Body of pancreas (tissue), 4 donors: ENCODE measurements around the gene EYA3. TPM values are rescaled to one million over a fixed set of nuclear protein-coding genes. Genes with fewer than 3 reads are reported as not detected.

ENCODE experiments used
- ATAC-seq: fragments of 150-250 bp; one replicate; pipeline ENCODE4 v1.9.1; 2016
- DNase-seq, 4 donors: peaks; one replicate each; pipeline ENCODE4 v3.0.0-alpha.2; 2019
- H3K27ac ChIP-seq, 4 donors: fragments of 200-600 bp; sonication (generic); 1 replicate in 3 of 4; 2 replicates in 1 of 4; pipeline versions ENCODE4 v1.5.1 to v1.6.1; 2016 to 2019; ENCODE audit warnings: mild to moderate bottlenecking in 1 of 4, mixed read lengths in 1 of 4, moderate library complexity in 1 of 4
- H3K27me3 ChIP-seq, 2 donors: fragments of 200-600 bp; sonication (generic); one replicate each; pipeline ENCODE4 v1.6.0; 2016; ENCODE audit warnings: mild to moderate bottlenecking in 1 of 2
- H3K36me3 ChIP-seq, 2 donors: fragments of 200-600 bp; sonication (generic); replicated peaks in 1 of 2; 2 replicates each; pipeline ENCODE4 v1.5.1; 2016; ENCODE audit warnings: low read depth in 2 of 2; ENCODE audit not compliant: insufficient read depth in 1 of 2
- H3K4me1 ChIP-seq: fragments of 200-600 bp; sonication (generic); one replicate; pipeline ENCODE4 v1.6.0; 2016
- H3K4me3 ChIP-seq, 2 donors: fragments of 200-600 bp; sonication (generic); 1 replicate in 1 of 2; 2 replicates in 1 of 2; pipeline ENCODE4 v1.5.1; 2016 to 2019
- H3K9me3 ChIP-seq, 3 donors: fragments of 200-600 bp; sonication (generic); 1 replicate in 2 of 3; 2 replicates in 1 of 3; pipeline ENCODE4 v1.5.1; 2016
- POLR2A ChIP-seq, 3 donors: fragments of 450-650 bp; IDR thresholded peaks; one replicate each; pipeline ENCODE4 v1.6.1; 2016; ENCODE audit warnings: antibody characterized with exemption in 3 of 3, mild to moderate bottlenecking in 2 of 3
- WGBS, 2 donors: methylation state at CpG; one replicate each; pipeline ENCODE4 v1.1.5; 2017; 5-methylcytosine and 5-hydroxymethylcytosine counted together
- intact Hi-C: fragments of 100-400 bp; cut with DNase I; formaldehyde crosslinking; loops from one replicate; pipeline ENCODE4 v1.15.1; 2023
- total RNA-seq, 2 donors: library from RNA; depleted of rRNA; stranded (reverse); fragments of >200 nt; gene quantifications; one replicate each; pipeline ENCODE4 v1.1.0, GENCODE V29; 2016
- TF ChIP-seq, protein P1 (sequence below), 7 experiments: fragments of 450-650 bp in 4 of 7; fragments of 200-600 bp in 3 of 7; sonication (generic) in 3 of 7; IDR thresholded peaks; one replicate each; pipeline ENCODE4 v1.5.1; 2016 to 2019; ENCODE audit warnings: antibody characterized with exemption in 7 of 7

Gene EYA3
- total RNA-seq, 2 donors from 2014 or later, result 7.8 to 15.5 TPM

DNA sequence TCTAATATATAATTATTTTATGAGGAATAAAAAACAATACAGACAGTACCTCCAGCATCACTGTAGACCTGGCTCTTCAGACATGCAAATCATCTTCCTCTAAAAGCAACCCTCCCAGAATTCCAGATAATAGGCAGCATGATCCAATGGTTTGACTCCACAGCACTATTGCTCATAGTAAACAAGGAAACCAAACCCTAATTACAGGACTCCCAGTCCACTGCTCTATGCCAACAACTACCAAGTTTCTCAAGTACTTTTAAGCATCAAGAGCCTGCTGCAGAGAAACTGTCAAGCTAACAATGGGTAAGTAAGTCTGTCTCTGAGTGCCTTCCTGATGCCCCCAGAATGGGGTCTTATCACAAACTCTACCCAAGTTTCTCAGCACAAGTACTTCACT lies 57.2 kb downstream of the EYA3 start:
- H3K27me3 ChIP-seq, result no peaks in the 10 kb centered on the region
- H3K9me3 ChIP-seq, result no peaks in the 10 kb centered on the region
- no peak overlapping the region for H3K4me3 ChIP-seq
- no peak overlapping the region for H3K27ac ChIP-seq
- ATAC-seq (no peak), DNase-seq (no peak)
- intact Hi-C loops, result no loop called here
- H3K4me1 ChIP-seq, result no peaks in the 10 kb centered on the region
- H3K36me3 ChIP-seq, result no peaks in the 10 kb centered on the region
- TF ChIP-seq, protein P1, sequence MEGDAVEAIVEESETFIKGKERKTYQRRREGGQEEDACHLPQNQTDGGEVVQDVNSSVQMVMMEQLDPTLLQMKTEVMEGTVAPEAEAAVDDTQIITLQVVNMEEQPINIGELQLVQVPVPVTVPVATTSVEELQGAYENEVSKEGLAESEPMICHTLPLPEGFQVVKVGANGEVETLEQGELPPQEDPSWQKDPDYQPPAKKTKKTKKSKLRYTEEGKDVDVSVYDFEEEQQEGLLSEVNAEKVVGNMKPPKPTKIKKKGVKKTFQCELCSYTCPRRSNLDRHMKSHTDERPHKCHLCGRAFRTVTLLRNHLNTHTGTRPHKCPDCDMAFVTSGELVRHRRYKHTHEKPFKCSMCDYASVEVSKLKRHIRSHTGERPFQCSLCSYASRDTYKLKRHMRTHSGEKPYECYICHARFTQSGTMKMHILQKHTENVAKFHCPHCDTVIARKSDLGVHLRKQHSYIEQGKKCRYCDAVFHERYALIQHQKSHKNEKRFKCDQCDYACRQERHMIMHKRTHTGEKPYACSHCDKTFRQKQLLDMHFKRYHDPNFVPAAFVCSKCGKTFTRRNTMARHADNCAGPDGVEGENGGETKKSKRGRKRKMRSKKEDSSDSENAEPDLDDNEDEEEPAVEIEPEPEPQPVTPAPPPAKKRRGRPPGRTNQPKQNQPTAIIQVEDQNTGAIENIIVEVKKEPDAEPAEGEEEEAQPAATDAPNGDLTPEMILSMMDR (IDR thresholded peaks at IDR 0.05), result no peak
- no peak for TF ChIP-seq POLR2A (IDR thresholded peaks at IDR 0.05)

DNA sequence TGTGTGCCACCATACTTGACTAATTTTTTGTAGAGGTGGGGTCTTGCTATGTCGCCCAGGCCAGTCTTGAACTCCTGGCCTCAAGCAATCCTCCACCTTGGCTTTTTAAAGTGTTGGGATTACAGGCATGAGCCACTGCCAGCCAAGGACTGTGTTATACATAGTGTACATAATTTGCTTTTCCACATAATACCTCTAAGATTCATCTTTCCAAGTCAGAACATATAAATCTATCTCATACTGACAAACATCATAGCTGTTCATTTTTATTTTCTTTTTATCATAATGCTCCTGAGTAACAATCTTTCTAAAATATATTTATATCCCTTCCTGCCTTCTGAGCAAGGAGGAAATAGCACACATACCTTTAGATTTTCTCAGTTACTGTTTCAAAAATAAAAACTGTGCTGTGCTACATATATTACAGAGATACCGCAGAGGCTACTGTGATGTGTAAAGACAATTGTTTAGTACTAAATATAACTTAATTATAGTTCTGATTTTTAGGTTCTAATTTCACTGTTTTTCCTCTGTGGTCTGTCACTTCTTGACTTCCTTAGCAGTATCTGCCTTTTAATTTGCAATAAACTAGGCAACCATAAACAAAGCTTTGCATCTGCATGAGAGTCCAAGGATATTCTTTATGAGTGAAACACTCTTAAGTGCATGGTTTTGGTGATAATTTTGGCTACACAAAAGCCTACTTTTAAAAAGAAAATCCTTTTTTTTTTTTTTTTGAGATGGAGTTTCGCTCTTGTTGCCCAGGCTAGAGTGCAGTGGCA lies 59.3 kb downstream of the EYA3 start:
- WGBS, 2 donors, result 91 to 93% methylated on average over 3 of the region's 3 CpGs

DNA sequence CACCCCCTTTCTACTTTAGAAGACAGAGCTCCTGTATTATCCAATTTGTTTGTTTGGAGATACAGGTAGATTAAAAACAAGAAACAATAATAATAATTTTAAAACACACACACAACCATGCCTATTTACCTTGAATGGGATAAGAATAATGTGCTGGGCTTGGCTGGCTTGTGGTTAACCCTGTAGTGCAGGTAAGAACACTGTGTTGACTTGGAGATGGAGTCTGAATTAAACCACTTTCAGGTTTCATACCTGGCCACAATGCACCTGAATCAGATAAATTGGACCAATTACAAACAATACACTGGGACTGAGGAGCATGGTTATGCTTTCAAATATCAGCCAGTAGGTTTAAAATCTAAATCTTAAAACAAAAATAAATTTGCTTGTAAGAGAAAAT lies 60.8 kb downstream of the EYA3 start:
- Histone ChIP-seq H3K9me3 (no peaks in the 10 kb centered on the region), H3K4me1 (no peaks in the 10 kb centered on the region), H3K27ac (no peak overlapping the region), H3K4me3 (no peak overlapping the region), H3K27me3 (no peaks in the 10 kb centered on the region), H3K36me3 (no peaks in the 10 kb centered on the region)
- ATAC-seq, result no peak
- TF ChIP-seq, protein P1 (IDR thresholded peaks at IDR 0.05), result no peak
- no peak for TF ChIP-seq POLR2A (IDR thresholded peaks at IDR 0.05)
- intact Hi-C loops, result no loop called here
- no peak for DNase-seq

More for the DNA sequence above, 59.3 kb downstream of the EYA3 start:
- ATAC-seq, result no peak
- no peaks in the 10 kb centered on the region for H3K4me1 ChIP-seq
- H3K27me3 ChIP-seq, result no peaks in the 10 kb centered on the region
- no peak for TF ChIP-seq POLR2A (IDR thresholded peaks at IDR 0.05)
- TF ChIP-seq, protein P1 (IDR thresholded peaks at IDR 0.05), result no peak
- no peak for DNase-seq
- intact Hi-C loops, result no loop called here
- H3K36me3 ChIP-seq, result no peaks in the 10 kb centered on the region
- H3K4me3 ChIP-seq, result no peak overlapping the region
- no peaks in the 10 kb centered on the region for H3K9me3 ChIP-seq
- no peak overlapping the region for H3K27ac ChIP-seq

DNA sequence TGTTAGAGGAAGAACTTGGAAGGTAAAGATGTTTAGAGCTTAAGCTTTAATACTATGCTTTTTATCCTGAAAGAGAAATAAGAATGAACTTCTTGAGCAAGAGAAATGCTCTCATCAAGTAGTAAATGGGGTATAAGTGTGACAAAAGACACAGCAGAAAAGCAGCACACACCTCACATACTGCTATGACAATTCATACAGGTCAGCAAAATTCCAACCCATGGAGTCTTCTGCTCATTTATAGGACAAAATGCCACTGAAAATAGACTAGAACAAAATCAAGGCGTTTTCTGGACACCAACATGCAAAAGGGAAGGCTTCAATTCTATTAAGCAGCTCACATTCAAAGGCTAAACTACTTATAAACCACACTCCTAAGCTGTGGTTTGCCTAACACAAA lies 61.2 kb downstream of the EYA3 start:
- H3K9me3 ChIP-seq, result no peaks in the 10 kb centered on the region
- no peaks in the 10 kb centered on the region for H3K4me1 ChIP-seq
- intact Hi-C loops, result no loop called here
- no peaks in the 10 kb centered on the region for H3K27me3 ChIP-seq
- DNase-seq (no peak), ATAC-seq (no peak)
- TF ChIP-seq, protein P1 (IDR thresholded peaks at IDR 0.05), result no peak
- no peak for TF ChIP-seq POLR2A (IDR thresholded peaks at IDR 0.05)
- H3K27ac ChIP-seq, result no peak overlapping the region
- 73 to 82% methylated on average over 1 of the region's 1 CpG for WGBS, 2 donors
- H3K36me3 ChIP-seq, result no peaks in the 10 kb centered on the region
- H3K4me3 ChIP-seq, result no peak overlapping the region

DNA sequence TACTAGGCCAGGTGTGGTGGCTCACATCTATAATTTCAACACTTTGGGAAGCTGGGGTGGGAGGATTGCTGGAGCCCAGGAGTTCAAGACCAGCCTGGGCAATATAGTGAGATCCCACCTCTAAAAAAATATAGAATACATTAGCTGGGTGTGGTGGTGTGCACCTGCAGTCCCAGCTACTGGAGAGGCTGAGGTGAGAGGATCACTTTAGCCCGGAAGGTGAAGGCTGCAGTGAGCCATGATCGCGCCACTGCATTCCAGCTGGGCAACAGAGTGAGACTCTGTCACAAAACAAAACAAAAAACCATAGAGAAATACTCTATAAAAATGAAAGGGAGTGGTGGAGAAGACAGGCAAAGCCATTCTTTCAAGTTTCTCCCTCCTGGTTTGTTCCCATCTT lies 62.1 kb downstream of the EYA3 start:
- Histone ChIP-seq H3K4me3 (no peak overlapping the region), H3K27me3 (no peaks in the 10 kb centered on the region), H3K9me3 (no peaks in the 10 kb centered on the region), H3K27ac (no peak overlapping the region), H3K36me3 (no peaks in the 10 kb centered on the region), H3K4me1 (no peaks in the 10 kb centered on the region)
- no peak for DNase-seq
- 96 to 97% methylated on average over 3 of the region's 3 CpGs for WGBS, 2 donors
- TF ChIP-seq POLR2A (IDR thresholded peaks at IDR 0.05), result no peak
- TF ChIP-seq, protein P1 (IDR thresholded peaks at IDR 0.05), result no peak
- no peak for ATAC-seq
- intact Hi-C loops, result no loop called here
